ENCODE results near the gene KLK1.

- TF ChIP-seq CTCF (IDR thresholded peaks at IDR 0.05) (no peak), SIN3A (IDR thresholded peaks at IDR 0.05; ENCODE audit: borderline replicate concordance, insufficient read depth, low read depth, low read length) (no peak), POLR2AphosphoS5 (IDR thresholded peaks at IDR 0.05; ENCODE audit: low read depth, low read length) (no peak), TCF7L2 (IDR thresholded peaks at IDR 0.05; ENCODE audit: low read depth, low read length) (no peak)
These were observed 18.5 kb upstream of the KLK1 start for GRCh38 chr19:50842130-50842529.

Measured in Panc1 (cell line).